LNCAP (cell line): ENCODE data around the gene PIM1.

Experiments used
- CTCF ChIP-seq: fragments of 450-650 bp; IDR thresholded peaks from 2 replicates; pipeline ENCODE4 v1.5.1; 2017; ENCODE audit warnings: mild to moderate bottlenecking

The PIM1 gene

DNA sequence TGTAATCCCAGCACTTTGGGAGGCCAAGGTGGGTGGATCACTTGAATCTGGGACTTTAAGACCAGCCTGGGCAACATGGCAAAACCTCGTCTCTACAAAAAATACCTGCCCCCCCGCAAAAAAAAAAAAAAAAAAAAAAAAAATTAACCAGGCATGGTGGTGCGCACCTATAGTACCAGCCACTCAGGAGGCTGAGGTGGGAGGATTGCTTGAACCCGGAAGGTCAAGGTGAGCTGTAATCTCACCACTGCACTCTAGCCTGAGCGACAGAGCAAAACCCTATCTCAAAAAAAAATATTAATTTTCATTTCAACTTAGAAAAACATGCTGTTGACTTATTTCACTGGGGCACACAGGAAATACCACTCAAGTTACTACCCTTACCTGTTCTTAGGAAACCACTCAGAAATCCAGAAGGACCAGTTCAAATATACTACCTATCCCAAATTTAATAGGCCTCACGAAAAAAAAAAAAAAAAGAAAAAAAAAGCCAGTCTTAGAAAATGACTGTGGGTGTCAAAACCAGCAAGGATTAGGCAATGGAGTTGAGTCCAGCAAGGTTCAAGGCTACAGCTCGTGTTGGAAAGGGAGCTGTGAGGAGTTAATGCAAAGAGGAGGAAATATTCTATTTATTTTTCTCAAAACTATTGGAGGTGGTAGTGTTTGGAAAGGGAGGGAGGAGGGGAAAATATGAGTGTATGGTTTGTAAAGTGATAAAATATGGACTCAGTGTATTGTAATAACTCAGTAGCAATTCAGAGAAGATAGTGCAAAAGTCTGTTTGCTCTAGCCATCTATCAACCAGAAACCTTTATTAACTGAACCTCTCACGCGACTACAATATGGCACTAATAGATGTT is 33.9 kb upstream of the PIM1 start:
- no peak for TF ChIP-seq CTCF

DNA sequence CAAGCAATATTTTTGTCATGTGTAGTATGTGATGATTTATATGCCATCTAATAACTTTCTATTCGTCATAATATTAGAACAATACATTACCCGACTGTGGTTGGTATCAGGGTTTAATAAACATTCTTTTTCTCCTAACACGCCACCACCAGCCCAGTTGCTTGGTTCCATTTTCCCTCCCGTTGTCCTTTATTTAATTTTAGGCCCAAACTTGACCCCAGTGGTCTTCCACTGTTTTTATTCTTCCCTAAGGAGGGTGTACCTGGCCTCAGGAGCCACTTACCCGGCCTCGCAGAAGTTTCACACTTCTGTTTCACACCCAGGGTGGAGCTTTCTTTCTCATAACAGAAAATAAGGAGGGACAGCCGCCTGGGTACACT is 33.1 kb upstream of the PIM1 start:
- no peak for TF ChIP-seq CTCF

DNA sequence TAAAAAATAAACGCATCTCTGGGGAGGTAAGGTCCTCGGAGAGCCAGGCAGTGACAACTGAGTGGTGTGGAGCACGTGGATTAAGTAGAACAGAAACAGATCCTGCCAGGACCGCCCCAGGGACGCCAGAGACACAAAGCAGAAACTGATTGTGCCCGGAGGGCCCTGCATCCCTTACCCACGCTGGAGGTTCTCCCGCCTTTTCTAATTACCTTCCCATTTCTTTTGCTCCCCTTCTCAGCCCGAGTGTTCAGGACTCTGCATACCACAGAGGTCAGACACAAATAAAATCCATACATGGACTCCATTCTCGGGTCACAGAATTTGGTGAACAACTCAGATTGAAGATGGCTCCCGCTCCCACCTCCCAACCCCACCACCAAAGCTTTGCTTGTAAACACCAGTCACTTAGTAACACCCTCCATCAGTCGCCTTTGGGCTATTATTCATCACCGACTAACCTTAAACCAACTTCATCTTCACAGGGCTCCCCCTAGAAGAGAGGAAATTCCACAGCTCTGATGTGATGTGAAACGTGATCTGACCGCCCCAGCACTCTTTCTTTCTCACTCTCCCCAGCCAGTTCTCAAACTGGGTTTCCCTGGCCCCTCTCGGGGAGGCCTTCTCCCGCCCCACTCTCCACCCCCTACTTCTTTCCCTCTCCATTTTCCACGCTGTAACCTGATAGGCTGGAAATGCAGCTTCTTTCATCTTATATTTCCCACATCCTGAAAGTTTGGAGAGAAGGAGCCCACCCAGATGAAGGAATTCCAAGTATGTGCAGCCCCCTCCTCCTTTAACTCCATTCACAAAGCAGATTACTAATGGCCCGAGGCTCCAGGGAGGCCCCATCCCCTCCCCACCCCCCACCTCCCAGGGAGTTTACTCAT is 32.5 kb upstream of the PIM1 start:
- TF ChIP-seq CTCF = no peak

DNA sequence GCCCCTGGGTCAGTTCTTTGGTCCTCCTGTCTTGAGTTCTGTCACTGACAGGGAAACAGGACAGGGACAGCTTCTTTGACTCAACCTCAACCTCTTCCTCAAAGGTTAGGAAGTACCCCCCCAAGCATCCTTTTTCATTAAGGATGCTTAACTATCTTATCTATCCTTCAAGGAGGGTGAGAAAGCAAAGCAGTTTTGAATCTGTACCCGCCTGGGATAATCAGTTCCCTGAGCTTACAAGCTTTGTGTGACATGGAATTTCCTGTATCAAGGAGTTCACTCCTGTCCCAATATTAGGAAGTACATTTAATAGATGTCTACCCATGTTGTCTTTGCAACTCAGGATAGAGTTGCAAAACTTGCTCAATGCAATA is 31.1 kb upstream of the PIM1 start:
- no peak for TF ChIP-seq CTCF

GRCh38 chr6:37139230-37139962 is 30.6 kb upstream of the PIM1 start:
- TF ChIP-seq CTCF = no peak

DNA sequence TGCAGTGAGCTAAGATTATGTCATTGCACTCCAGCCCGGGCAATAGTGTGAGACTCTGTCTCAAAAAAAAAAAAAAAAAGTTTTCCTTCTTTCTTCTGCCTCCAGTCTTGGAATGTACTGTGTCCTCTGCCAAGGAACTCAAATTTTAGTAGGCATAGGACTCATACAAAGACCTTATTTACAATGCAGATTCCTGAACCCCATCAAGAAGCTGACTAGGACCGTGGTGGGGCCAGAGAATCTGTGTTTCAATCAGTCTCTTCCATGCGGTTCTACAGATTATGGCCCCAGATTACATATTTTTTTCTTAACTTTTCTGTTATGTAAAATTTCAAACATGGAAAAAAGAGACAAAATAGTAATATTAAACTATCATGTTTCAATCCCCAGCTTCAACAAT is 29.8 kb upstream of the PIM1 start:
- no peak for TF ChIP-seq CTCF

DNA sequence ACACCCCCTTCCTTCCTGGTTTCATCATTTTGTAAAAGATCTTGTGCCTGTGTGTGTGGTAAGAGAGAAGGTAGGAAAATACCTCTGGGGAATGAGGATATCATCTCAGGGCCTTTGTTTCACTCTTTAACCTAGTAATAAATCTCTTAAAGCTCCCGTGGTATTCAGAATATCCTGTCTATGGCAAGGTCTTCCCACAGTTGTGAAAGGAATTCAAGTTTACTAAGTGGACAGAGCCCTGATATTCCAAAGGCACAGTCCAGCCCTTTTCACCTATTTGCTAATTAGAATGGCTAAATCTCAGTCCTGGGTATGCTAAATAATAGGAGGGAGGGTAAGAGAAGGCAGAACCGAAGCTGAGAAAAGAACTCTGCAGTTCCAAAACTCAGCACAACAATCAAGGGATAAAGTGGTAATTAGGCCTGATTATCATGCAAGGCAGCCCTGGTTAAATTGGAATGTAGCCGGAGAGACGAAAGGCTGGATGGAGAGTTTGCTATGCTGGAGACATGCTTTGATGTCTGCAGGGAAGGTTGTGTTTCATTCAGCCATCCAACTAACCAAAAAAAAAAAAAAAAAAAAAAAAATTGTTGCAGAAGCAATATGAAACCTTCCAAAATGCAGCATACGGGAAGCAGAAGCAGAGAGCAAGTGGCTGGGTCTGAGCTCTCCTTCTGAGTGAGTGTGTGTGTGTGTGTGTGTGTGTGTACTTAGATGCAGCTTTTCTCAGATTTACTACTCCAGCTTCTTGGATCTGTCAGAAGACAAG is 28.5 kb upstream of the PIM1 start:
- TF ChIP-seq CTCF = no peak
